HepG2 (cell line): ENCODE measurements around the gene KCND2.

Experiments
- ERF ChIP-seq: IDR thresholded peaks from 2 replicates; pipeline ENCODE4 v1.6.1; 2018; ENCODE audit warnings: missing biosample characterization, missing genetic modification reagents
- POLR2A ChIP-seq, 2 experiments: IDR thresholded peaks; 2 replicates each; pipeline ENCODE4 v1.6.1; 2011; ENCODE audit warnings: low read depth in 2 of 2, low read length in 2 of 2, mild to moderate bottlenecking in 1 of 2, moderate library complexity in 1 of 2; ENCODE audit not compliant: insufficient read depth in 1 of 2
- SRF ChIP-seq: IDR thresholded peaks from 2 replicates; pipeline ENCODE4 v1.6.1; 2011; ENCODE audit warnings: mild to moderate bottlenecking, low read depth, low read length, moderate library complexity
- TF ChIP-seq, protein P1 (sequence below): sonication (generic); formaldehyde crosslinking; IDR thresholded peaks from 2 replicates; pipeline ENCODE4 v1.4.0; 2020; ENCODE audit warnings: mild to moderate bottlenecking, missing genetic modification reagents
- TF ChIP-seq, protein P2 (sequence below): sonication (generic); formaldehyde crosslinking; IDR thresholded peaks from 2 replicates; pipeline ENCODE4 v1.4.0; 2020; ENCODE audit warnings: mild to moderate bottlenecking, missing genetic modification reagents

DNA sequence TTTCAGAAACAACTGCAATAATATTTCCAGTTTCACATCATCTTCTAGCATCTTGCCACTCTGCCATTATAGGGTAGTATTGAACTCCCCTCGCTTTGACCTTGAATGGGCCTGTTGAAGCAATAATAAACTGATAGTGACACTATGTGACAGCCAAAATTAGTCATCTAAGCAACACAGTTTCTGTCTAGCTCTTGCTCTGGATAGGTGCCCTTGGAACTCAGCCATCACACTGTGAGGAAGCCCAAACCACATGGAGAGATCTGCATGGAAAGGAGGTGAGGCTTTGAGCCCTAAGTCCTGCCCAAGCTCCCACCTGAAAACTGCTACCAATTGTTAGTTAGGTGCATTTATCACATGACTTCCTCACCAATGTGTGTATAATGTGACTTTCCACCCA is 18.1 kb upstream of the KCND2 start:
- no peak for TF ChIP-seq SRF
- TF ChIP-seq, protein P1, sequence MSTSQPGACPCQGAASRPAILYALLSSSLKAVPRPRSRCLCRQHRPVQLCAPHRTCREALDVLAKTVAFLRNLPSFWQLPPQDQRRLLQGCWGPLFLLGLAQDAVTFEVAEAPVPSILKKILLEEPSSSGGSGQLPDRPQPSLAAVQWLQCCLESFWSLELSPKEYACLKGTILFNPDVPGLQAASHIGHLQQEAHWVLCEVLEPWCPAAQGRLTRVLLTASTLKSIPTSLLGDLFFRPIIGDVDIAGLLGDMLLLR (CRISPR knock-in tag) = no peak
- TF ChIP-seq, protein P2, sequence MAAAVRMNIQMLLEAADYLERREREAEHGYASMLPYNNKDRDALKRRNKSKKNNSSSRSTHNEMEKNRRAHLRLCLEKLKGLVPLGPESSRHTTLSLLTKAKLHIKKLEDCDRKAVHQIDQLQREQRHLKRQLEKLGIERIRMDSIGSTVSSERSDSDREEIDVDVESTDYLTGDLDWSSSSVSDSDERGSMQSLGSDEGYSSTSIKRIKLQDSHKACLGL (CRISPR knock-in tag) = no peak
- TF ChIP-seq POLR2A (IDR thresholded peaks at IDR 0.05; ENCODE audit: insufficient read depth in 1 of 2, low read depth in 2 of 2, low read length in 2 of 2) = no peak
- TF ChIP-seq ERF (CRISPR knock-in tag) = no peak
